Stomach (tissue), 4 donors: Measurements from ENCODE around the gene EIPR1.
"Not testable (repeated sequence)": the region's sequence is repeated elsewhere in the genome, so short reads cannot be mapped to it uniquely, and the experiment has no call there.

Source experiments
- CTCF ChIP-seq, 7 experiments: fragments of 450-650 bp in 4 of 7; fragments of 200-600 bp in 3 of 7; sonication (generic) in 3 of 7; IDR thresholded peaks; one replicate each; pipeline ENCODE4 v1.5.1; 2016 to 2019; ENCODE audit warnings: antibody characterized with exemption in 7 of 7, control low read depth in 2 of 7, mild to moderate bottlenecking in 1 of 7
- EP300 ChIP-seq: sonication (generic); formaldehyde crosslinking; IDR thresholded peaks from one replicate; pipeline ENCODE4 v1.6.1; 2017; ENCODE audit warnings: antibody characterized with exemption
- POLR2A ChIP-seq, 4 donors: fragments of 450-650 bp; IDR thresholded peaks; one replicate each; pipeline ENCODE4 v1.6.1; 2016; ENCODE audit warnings: antibody characterized with exemption in 4 of 4, control low read depth in 2 of 4, mild to moderate bottlenecking in 1 of 4, moderate library complexity in 1 of 4
- POLR2AphosphoS5 ChIP-seq, 3 donors: sonication (generic); formaldehyde crosslinking; IDR thresholded peaks; one replicate each; pipeline ENCODE4 v1.6.1; 2016; ENCODE audit warnings: antibody characterized with exemption in 3 of 3

- TF ChIP-seq CTCF (IDR thresholded peaks at IDR 0.05); EP300; POLR2AphosphoS5 (IDR thresholded peaks at IDR 0.05); POLR2A (IDR thresholded peaks at IDR 0.05): not testable (repeated sequence)
These were observed 178.9 kb downstream of the EIPR1 start for GRCh38 chr2:3198671-3199192.
